Vagina (tissue), 2 donors: ENCODE data around the gene TNK1. TPM values are rescaled to one million over a fixed set of nuclear protein-coding genes. Genes with fewer than 3 reads are reported as not detected.
"Not testable (repeated sequence)": the region's sequence is repeated elsewhere in the genome, so short reads cannot be mapped to it uniquely, and the experiment has no call there.

ENCODE experiments used
- DNase-seq, 2 donors: peaks; one replicate each; pipeline ENCODE4 v3.0.0-alpha.2; 2017; ENCODE audit errors: extremely low spot score in 2 of 2
- H3K27ac ChIP-seq: fragments of 200-600 bp; sonication (generic); one replicate; pipeline ENCODE4 v1.5.1; 2019
- H3K27me3 ChIP-seq: fragments of 200-600 bp; sonication (generic); one replicate; pipeline ENCODE4 v1.5.1; 2019
- H3K36me3 ChIP-seq, 2 donors: fragments of 200-600 bp; sonication (generic); one replicate each; pipeline ENCODE4 v1.5.1; 2017 to 2019
- H3K4me1 ChIP-seq: fragments of 200-600 bp; sonication (generic); one replicate; pipeline ENCODE4 v1.5.1; 2019
- H3K4me3 ChIP-seq, 2 donors: fragments of 200-600 bp; sonication (generic); 1 replicate in 1 of 2; 2 replicates in 1 of 2; pipeline ENCODE4 v1.5.1; 2016 to 2019
- H3K9me3 ChIP-seq: fragments of 200-600 bp; sonication (generic); one replicate; pipeline ENCODE4 v1.5.1; 2019
- CTCF ChIP-seq, 3 experiments: fragments of 450-650 bp in 2 of 3; fragments of 200-600 bp in 1 of 3; sonication (generic) in 1 of 3; IDR thresholded peaks; one replicate each; pipeline ENCODE4 v1.5.1; 2017 to 2019; ENCODE audit warnings: antibody characterized with exemption in 3 of 3, mild to moderate bottlenecking in 2 of 3, moderate library complexity in 2 of 3
- POLR2A ChIP-seq, 2 donors: fragments of 450-650 bp; IDR thresholded peaks; one replicate each; pipeline ENCODE4 v1.6.1; 2017; ENCODE audit warnings: antibody characterized with exemption in 2 of 2, mild to moderate bottlenecking in 2 of 2, moderate library complexity in 2 of 2
- POLR2AphosphoS5 ChIP-seq, 2 donors: sonication (generic); formaldehyde crosslinking; IDR thresholded peaks; one replicate each; pipeline ENCODE4 v1.9.0; 2017; ENCODE audit warnings: antibody characterized with exemption in 2 of 2, mild to moderate bottlenecking in 2 of 2, low read depth in 1 of 2; ENCODE audit not compliant: insufficient read depth in 1 of 2
- intact Hi-C: fragments of 100-400 bp; cut with DNase I; formaldehyde crosslinking; loops from one replicate; pipeline ENCODE4 v1.15.1; 2023
- total RNA-seq: library from RNA; depleted of rRNA; stranded (reverse); fragments of >200 nt; gene quantifications from one replicate; pipeline ENCODE4 v1.2.3, GENCODE V29; 2016

The TNK1 gene
- total RNA-seq, 1 donor from 2014 or later = 10.1 TPM

GRCh38 chr17:7336240-7337175 lies 44.4 kb upstream of the TNK1 start, which contains the start of gene ACAP1:
Gene ACAP1 (plus strand): TSS chr17:7336529. CDS start chr17:7336735, 206 bp downstream.
- intact Hi-C loops = no loop called here
- Histone ChIP-seq H3K27me3 (no peaks in the 10 kb centered on the region), H3K4me3 (peak within 1 kb of the TSS in 1 of 2 donors; percentile 29), H3K4me1 (no peaks in the 10 kb centered on the region), H3K9me3 (no peaks in the 10 kb centered on the region), H3K27ac (no peak within 1 kb of the TSS), H3K36me3 (no peaks in the 10 kb centered on the region)
- TF ChIP-seq POLR2AphosphoS5 (IDR thresholded peaks at IDR 0.05; ENCODE audit: insufficient read depth in 1 of 2, low read depth in 1 of 2) (no peak), CTCF (IDR thresholded peaks at IDR 0.05) (no peak), POLR2A (IDR thresholded peaks at IDR 0.05) (no peak)
- DNase-seq = no peak

DNA sequence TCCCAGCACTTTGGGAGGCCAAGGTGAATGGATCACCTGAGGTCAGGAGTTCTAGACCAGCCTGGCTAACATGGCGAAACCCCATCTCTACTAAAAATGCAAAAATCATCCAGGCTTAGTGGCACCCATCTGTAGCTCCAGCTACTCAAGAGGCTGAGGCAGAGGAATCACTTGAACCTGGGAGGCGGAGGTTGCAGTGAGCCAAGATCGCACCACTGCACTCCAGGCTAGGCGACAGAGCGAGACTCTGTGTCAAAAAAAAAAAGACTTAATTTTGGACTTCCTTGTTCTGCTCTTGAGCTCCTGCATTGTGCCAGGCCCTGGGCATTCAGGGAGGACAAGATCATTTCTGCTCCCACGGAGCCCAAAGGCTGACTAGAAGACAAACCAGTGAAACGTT lies 43.3 kb upstream of the TNK1 start:
- DNase-seq, H3K27me3 ChIP-seq, intact Hi-C loops, H3K27ac ChIP-seq, H3K4me1 ChIP-seq, H3K4me3 ChIP-seq, H3K36me3 ChIP-seq, H3K9me3 ChIP-seq: not testable (repeated sequence)

- TF ChIP-seq POLR2AphosphoS5 (IDR thresholded peaks at IDR 0.05; ENCODE audit: insufficient read depth in 1 of 2, low read depth in 1 of 2) (no peak), POLR2A (IDR thresholded peaks at IDR 0.05) (no peak), CTCF (IDR thresholded peaks at IDR 0.05) (no peak)
- no peak overlapping the region for H3K4me3 ChIP-seq
- no peaks in the 10 kb centered on the region for H3K9me3 ChIP-seq
- H3K4me1 ChIP-seq = no peaks in the 10 kb centered on the region
- no peaks in the 10 kb centered on the region for H3K36me3 ChIP-seq
- intact Hi-C loops = no loop called here
- DNase-seq = no peak
- H3K27ac ChIP-seq = no peak overlapping the region
- no peaks in the 10 kb centered on the region for H3K27me3 ChIP-seq
These were observed 40.7 kb upstream of the TNK1 start for GRCh38 chr17:7340179-7340578.

GRCh38 chr17:7341842-7342241 lies 39.0 kb upstream of the TNK1 start:
- Histone ChIP-seq H3K27ac (no peak overlapping the region), H3K4me1 (no peaks in the 10 kb centered on the region), H3K9me3 (no peaks in the 10 kb centered on the region), H3K4me3 (no peak overlapping the region), H3K36me3 (no peaks in the 10 kb centered on the region), H3K27me3 (no peaks in the 10 kb centered on the region)
- intact Hi-C loops = no loop called here
- no peak for TF ChIP-seq POLR2A (IDR thresholded peaks at IDR 0.05)
- no peak for DNase-seq

DNA sequence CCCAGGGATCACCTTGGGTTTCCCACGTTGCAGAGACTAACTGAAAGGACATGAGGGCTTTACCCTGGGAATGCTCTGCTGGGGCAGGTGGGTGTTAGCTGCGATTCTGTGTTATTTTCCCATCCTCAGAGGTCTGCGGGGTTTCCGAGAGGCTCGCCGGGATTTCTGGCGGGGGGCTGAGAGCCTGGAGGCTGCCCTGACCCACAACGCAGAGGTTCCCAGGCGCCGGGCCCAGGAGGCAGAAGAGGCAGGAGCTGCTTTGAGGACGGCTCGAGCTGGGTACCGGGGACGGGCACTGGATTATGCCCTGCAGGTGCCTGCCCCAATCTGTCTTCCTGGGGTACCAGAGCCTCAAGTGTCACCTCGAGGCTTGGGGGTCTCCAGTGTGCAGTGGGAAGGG lies 37.6 kb upstream of the TNK1 start:
- intact Hi-C loops = no loop called here
- no peaks in the 10 kb centered on the region for H3K27me3 ChIP-seq
- no peak overlapping the region for H3K27ac ChIP-seq
- H3K4me1 ChIP-seq = no peaks in the 10 kb centered on the region
- H3K4me3 ChIP-seq = no peak overlapping the region
- no peaks in the 10 kb centered on the region for H3K36me3 ChIP-seq
- no peak for DNase-seq
- H3K9me3 ChIP-seq = no peaks in the 10 kb centered on the region
- no peak for TF ChIP-seq CTCF (IDR thresholded peaks at IDR 0.05)
- no peak for TF ChIP-seq POLR2AphosphoS5 (IDR thresholded peaks at IDR 0.05; ENCODE audit: insufficient read depth in 1 of 2, low read depth in 1 of 2)
- TF ChIP-seq POLR2A (IDR thresholded peaks at IDR 0.05) = no peak
